Activated CD8-positive, alpha-beta memory T cell treated with anti-CD3 and anti-CD28 coated beads, Interleukin-2, amount 50 U/mL, for 24 hours (primary cell): ENCODE measurements around the gene PSMC6.
A peak's percentile ranks its signal among the peaks of the same experiment; 100 is the strongest.

Source experiments
- DNase-seq: peaks from one replicate; pipeline ENCODE4 v3.0.0-alpha.2; 2020; ENCODE audit errors: extremely low read depth

The PSMC6 gene

DNA sequence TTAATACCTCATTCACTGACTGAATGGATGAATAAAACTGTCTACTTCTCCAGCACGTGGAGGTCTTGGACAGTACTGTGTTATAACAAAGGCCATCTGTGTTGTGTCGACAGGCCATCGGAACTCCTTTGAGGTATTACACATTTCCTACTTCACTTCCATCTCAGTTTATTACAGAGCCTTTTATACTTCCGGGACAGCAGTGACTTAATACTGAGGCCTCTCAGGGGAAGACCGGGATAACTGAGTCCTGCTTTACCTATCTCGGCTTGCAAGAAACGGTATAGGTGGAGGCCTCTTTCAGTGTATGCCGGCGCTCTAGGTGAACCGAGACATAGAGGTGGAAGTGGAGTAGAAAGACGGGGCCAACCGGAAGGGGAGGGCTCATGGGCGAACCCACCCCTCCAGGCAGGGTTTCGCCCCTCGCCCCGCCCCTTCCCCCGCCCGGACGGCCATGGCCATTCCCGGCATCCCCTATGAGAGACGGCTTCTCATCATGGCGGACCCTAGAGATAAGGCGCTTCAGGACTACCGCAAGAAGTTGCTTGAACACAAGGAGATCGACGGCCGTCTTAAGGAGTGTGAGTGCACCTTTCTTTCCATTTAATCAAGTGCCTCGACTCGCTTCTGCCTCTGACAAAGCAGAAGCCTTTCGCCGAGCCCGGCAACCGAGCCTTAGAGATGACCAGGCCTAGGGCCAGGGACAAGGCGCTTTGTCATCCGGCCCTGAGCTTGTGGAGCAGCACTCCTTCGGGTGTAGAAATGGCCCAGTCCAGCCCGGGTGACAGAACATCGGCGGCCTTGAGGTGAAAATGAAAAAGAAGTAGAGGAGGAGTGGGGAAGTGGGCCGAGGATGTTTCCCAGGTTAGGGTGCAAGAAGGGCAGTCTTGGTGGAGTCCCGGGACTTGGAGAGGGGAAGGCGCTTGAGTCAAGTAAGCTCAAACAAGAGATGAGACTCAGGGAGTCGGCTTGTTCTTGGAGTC, at the start of gene PSMC6:
TSS of gene PSMC6 (plus strand) at position 477 of the 983 bp plus-strand sequence. CDS start at position 497, 20 bp downstream.
- DNase-seq: peak; percentile 82

DNA sequence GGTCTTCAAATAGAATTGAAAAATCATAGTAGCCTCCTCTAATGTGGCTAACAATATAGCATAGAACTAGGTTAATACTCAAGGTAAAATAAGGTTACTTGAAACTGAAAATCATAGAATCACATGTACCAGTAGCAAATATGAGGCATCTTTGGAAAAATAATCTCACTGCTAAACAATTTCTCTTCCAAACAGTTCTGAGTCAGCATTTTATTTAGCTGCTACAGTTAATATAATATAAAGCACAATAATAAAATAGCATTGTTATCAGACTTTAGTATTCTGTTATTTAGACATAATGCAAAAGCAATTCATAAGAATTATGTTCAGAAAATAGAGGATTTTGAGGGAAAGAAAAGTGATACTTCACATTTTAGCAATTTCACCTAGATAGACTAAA, 46.7 kb upstream of the PSMC6 start:
- no peak for DNase-seq

DNA sequence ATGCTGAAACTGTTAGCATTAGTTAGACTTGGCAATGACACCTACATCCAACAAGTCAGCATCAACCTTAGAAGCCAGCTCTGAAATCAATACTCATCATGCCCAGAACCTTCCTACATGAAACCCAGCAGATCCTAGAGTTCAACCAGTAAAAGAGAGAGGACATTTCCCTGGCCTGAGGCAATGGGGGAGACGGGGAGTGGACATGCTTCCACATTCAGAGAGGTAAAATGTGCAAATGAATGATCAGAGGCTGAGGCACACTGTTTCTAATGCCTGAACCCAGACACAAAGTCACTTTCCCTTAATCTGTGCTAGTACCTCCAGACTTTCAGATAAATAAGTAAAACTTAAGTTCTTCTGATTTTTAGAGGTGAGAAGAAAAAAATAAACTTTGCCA, 46.2 kb upstream of the PSMC6 start:
- DNase-seq: no peak

DNA sequence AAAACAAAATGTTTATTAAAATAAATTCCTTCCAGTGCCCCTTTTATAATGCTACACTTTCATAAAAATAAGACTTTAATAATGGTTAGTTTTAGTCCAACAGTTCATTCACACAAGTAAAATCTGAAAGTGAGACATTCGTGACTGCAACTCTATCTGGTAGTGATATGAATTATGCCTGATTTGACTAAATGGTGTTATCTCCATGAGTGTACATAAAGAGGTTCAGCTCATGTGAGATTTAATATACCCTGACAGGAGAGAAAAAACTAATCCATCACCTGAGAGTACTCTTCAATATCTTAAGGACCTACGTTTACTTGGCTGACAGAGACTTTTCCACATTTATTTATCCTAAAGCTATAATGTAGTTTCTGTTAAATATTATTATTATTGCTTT, 45.7 kb upstream of the PSMC6 start:
- no peak for DNase-seq

DNA sequence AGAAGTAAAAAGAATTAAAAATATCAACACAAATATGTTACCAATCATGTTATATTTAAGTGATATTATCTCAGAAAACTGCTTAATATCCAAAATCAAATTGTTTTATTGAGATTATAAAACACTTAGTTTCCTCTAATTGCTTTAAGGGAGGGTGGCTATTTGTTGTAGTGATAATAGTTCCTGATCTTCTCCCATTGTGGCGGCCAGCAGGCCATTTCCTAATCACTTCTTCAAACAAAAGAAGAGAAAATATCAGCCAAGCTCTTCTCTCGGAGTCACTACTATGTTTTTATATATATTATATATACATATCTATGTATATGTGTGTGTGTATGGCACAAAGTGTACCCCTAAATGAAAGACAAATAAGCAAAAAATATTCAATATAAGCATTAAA, 43.1 kb upstream of the PSMC6 start:
- no peak for DNase-seq

DNA sequence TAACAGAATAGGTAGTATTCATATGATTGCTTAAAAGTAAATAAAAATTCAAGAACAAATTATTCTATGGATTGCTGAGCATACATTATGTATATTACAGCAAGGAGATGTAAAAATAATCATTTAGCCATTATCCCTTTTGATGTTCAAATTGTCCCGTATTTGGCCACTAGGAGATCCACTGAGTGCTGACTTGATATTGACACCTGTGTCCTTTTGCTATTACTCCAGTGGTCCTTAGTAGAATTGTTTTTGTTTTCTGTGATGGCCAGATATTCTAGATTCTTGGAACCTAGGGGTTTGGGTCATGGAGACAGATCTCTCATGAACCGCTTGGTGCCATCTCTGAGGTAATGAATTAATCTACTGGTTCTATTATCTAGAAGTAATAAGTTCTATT, 28.4 kb upstream of the PSMC6 start:
- no peak for DNase-seq

DNA sequence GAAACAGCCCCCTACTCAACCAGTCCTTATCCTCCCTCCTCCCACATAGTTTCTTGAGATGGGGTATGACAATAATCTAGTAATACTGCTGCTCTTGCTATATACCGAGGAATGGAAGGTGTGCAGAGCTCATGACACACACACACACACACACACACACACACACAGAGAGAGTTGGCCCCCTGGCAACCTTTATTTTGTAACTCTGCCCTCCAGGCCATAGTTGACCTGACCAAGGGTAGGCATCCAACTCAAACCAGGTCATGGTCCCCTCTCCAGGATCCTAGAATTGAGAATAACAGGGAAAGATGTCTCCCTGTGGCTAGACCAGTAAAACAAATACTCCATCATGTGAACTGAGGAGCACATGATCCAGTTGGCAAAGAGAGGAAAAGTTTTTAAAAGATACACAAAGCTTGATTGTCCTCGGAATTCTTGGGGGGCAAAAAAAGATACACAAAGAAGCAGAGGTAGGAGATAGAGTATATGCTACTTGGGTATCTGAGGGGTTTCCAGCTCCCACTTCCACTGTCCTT, 22.9 kb upstream of the PSMC6 start:
- DNase-seq: no peak

DNA sequence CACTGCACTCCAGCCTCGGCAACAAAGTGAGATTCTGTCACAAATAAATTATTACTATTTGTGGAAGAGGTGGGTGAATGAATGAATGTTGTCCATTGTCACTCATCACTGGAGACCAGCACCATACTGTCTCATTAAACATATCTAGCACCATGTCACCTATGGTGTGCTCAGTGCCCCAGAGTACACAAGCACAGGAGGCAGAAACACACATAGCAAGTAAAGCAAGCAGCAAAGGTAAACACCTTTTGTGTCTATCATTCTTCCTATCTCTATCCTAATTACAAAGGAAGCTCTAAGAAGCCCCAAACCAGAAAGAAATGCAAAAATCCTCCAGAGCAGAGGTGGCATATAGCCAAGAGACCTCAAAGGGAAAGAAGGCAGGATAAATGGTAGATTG, 20.8 kb upstream of the PSMC6 start:
- no peak for DNase-seq

DNA sequence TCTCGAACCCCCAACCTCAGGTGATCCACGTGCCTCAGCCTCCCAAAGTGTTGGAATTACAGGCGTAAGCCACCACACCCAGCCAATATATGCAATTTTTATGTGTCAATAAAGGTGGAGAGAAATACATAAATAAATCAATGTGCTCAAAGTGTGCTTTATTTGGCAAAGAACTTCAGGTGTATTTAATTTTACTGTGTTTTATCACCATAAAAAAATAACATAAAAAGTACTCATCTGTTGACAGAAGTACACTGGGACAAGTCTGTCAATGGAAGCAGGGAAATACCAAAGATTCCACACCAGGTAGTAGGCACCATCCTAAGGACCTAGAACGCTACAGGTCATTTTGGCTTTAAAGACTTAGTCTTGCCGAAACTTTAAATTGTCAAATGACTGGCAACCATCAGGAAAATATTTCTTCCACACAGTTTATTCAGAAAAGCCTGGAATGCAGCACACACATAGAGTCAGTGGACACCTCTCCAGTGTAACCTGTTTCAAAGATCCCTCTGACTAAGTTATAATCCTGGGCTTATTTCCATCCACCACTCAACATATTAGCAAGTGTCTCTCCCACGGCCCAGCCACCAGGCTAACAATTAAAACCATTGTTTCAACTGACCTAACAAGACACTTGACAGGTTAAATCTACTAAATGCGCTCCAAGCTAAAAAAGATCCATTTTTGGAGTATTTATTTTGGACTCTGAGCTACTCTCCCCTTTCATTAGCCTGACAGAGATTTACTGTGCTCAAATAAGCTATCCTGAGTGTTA, 15.8 kb upstream of the PSMC6 start:
- no peak for DNase-seq

DNA sequence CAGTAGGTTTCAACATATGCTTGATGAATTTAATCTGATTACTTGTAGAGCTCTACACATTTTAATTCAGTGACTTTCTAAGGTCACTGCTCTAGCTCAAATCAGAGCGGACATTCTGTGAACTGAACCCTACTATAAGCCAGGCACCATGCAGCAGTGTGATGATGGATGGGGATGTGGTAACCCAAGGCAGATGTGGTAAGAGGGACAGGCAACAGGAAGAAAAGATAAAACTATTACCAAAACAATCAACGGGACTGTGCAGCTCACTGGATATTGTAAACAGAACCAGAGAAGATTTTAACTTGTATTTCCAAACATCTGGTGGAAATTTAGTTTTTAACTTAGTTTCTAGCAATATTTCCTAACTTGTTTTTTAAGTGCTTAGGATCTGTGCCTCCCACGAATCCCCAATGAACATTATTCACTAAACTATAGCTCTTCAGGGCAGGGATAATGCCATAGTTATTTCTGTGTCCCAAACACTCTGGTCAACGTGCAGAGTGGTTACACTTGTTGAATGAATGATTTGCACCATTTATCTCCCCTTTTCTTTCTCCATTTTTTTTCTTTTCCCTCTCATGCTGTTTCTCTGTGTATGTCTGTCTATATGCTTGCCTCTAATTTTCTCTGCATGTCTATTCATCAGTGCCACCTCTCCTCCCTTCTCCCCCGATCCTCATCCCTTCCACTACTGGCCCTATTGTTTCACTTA, 14.6 kb upstream of the PSMC6 start:
- no peak for DNase-seq

DNA sequence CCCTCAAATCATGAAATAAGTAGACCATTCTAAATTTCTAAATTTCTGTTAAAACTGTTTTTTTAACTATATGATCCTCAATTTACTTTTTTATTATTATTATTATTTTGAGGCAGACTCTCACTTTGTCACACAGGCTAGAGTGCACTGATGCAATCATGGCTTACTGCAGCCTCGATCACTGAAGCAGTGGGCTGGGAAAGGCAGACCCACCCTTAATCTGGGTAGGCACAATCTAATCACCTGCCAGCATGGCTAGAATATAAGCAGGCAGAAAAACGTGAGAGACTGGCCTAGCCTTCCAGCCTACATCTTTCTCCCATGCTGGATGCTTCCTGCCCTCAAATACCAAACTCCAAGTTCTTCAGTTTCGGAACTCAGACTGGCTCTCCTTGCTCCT, 14.0 kb upstream of the PSMC6 start:
- DNase-seq: no peak

DNA sequence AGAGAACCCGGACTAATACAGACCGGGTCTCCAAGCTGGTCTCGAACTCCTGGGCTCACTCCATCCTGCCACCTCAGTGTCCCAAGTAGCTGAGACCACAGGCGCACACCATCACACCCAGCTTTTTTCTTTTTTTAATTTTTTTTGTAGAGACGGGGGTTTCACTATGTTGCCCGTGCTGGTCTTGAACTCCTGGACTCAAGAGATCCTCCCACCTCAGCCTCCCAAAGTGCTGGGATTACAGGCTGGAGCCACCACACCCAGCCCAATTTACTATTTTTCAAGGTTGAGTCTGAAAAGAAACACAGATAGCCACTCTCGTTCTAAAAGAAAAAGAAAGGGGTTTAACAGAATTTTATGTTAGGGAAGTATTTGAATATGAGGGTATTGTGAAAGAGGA, 13.5 kb upstream of the PSMC6 start:
- no peak for DNase-seq

DNA sequence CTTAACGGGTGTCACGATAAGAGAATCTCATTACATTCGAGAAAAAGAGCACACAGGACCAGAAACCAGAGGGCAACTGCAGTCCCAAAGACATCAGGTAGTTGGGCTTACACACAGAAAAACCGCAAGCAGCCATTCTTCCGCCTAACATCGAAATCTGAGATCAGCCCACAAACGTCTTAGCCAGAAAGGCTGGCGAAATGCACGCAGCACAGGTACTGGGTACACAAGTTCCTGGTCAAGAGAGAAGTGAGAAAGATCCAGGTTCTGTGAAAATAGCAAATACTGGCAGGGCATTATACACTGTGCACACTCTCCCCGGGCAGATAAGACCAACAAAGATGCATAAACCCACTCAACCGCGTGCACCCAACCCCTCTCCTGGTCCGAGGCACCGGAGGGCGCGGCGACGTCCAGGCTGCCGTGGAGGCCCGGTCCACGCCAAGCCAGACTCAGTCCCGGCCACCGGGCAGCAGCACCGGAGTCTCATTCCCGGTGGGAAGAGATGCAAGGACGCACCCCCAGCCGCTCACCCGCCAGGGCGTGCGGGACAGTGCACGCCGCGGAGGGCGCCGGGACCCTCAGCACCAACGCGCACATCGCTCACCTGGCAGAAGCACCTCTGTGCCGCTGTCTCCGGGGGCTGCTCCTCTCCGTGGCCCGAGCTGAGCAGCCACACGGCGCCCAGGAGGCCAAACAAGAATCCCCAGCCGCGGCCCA, 12.1 kb upstream of the PSMC6 start:
- no peak for DNase-seq

DNA sequence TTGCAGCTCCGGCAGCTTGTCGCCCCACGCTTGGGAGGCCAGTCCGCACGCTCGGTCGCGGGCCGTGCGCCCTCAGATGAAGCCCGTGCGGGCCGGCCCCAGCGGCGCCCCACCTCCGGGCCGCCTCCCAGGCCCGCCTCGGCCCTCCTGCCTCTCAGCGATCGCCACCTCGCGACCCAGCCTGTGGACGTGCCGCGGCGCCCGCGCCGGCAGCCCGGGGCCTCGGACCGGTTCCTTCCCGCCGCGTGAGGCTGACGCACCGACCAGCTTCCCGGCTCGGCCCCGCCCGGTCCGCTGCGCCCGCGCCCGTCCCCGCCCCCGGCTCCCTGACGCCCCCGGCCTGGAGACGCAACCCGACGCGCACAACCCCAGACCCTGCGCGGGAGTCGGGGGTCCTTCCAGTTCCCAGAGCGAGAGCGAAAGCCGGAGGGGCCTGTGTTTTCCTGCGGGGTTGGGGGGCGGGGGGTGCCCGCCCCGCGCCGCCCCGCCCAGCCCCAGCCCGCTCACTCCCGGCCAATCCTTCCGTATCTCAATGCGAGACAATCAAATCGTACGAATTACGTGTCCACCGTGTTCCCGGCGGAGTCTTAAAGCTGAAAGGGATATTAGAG, 11.4 kb upstream of the PSMC6 start, which contains the start of gene ERO1A:
TSS of gene ERO1A (minus strand) at position 78 of the 611 bp plus-strand sequence. CDS start at position 1, 77 bp downstream.
- no peak for DNase-seq

DNA sequence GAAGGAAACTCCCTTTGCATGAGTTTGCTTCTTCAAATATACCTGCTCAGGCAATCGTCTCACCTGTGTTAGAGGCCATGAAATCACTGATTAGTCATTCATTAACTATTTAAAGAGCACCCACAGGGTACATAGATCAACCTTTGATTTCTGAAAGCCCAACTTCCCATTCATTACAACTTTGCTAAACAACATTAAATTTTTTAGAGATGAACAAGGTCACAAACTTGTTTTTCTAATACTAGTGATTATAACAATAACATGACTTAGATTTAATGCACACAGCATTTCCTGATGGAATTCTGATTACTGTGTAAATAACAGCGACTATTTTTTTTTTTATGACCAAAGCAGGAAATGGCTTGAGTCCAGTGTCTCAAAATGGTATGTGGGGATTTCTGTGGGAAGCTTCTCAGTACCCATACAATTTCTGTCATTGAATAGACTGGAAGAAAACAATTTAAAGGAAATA, 6.3 kb upstream of the PSMC6 start:
- no peak for DNase-seq

DNA sequence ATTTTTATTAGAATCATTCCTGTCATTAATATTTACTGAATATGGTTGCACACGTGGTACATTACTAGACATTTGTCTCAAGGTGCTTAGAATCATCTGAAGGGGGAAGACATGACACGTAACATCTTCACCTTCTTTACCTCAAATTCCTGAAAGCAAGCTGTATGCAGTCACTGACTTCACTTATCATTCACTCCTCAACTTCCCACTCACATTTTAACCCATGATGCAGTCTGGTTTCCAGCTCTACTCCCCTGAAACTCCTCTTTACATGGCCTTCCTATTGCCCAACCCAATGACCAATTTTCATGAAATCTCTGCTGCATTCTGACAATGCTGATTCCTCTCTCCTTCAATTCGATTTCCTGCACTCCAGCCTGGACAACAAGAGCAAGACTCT, 5.8 kb upstream of the PSMC6 start:
- DNase-seq: no peak

DNA sequence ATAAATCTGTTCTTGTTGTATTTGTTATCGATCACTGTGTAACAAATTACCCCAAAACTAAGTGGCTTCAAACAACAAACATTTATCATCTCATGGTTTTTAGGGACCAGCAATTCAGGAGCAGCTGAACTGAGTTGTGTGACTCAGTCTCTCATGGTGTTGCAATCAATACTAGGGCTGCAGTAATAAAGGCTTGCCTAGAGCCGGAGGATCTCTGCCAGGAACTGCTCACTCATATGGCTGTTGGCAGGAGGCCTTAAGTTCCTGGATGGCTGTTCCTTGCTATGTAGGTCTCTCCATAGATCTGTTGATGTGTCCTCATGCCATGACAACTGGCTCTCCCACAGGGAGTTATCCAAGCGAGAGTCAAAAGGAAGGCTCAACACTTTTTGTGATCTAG, 3.8 kb upstream of the PSMC6 start:
- DNase-seq: no peak

DNA sequence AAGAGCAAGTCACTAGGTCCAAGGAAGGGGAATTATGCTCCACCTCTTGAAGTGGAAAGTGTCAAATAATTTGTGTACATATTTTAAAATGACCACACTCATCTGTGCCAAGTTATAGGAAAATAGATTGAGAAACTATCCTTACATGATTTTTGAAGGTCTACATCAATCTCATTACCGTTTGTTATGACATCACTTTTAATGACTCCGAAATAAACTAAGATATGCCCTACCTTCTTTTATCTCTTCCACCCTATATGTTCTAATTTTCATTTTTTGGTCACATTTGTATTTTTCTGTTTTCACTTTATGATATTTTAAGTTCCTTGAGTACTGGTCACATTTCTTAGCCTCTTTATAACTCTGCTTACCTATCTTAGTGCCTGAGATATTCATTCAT, 3.3 kb upstream of the PSMC6 start:
- DNase-seq: no peak

DNA sequence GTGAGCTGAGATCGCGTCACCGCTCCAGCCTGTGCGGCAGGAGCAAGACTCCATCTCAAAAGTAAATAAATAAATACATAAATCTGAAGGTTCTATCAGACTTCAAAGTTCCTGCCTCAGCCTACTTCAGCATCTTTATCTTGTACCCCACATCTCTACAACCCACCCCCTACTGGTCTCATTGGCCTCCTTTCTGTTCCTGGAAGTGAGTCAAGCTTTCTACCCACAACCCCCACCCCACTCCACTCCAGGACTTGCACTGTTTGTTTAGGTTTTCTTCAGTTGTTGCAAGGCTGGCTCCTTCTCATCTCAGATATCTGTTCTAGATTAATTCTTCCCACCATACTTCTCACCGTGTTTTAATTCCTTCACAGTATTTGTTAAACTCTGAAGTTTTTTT, 714 bp upstream of the PSMC6 start:
- no peak for DNase-seq

DNA sequence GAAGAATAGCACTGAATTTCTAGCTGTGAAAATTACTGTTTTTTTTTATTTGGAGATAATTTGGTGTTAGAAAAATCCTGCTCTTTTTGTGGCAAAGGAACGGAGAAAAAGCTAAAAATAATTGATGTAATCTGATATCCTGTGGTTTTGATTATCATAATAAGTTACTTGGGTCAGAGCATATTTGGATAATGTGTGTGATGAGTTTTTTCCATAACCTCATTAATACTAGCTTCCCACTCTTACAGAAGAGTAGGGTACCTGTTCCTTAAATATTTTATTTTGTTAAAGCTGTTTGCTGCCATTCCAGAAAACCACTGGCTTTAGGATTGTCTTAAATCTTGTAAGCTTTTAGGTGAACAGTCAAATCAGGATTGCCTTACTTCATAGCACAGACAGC, 4.7 kb downstream of the PSMC6 start:
- no peak for DNase-seq

DNA sequence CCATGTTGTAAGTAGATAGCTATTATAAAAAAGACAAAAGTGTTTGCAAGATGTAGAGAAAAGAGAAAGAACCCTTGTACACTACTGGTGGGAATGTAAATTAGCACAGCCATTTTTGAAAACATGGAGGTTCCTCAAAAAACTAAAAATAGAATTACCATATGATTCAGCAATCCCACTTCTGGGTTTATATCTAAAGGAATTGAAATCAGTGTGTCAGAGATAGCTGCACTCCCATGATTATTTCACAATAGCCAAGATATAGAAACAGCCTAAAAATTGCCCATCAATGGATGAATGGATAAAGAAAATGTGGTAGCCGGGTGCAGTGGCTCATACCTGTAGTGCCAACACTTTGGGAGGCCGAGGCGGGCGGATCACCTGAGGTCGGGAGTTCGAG, 9.2 kb downstream of the PSMC6 start:
- DNase-seq: no peak
